ENCODE measurements around the gene ANKS6. TPM values are rescaled to one million over a fixed set of nuclear protein-coding genes. Genes with fewer than 3 reads are reported as not detected.

The ANKS6 gene
- total and polyA plus RNA-seq, 4 donors: 16.7 to 35.5 (median 25.0) TPM

- no peak for TF ChIP-seq CTCF (IDR thresholded peaks at IDR 0.05; ENCODE audit: control extremely low read depth, extremely low read depth)
Measured at GRCh38 chr9:98797491-98797890, 1.1 kb upstream of the ANKS6 start.

GRCh38 chr9:98795970-98796363 is 388 bp downstream of the ANKS6 start:
- H3K4me3 ChIP-seq: peak overlapping the region; percentile 74
- peak overlapping the region; percentile 64 to 68 for H3K27ac ChIP-seq (ENCODE audit: low read depth in 1 of 2, low read length in 1 of 2)
- TF ChIP-seq CTCF (IDR thresholded peaks at IDR 0.05; ENCODE audit: control extremely low read depth, extremely low read depth): no peak
- ATAC-seq (ENCODE audit: insufficient read depth, low FRiP score) (no peak), DNase-seq (peak in 2 of 3 donors; percentile 41 to 42)
- H3K4me1 ChIP-seq (ENCODE audit: control insufficient read depth in 5 of 5, insufficient read depth in 5 of 5, low read length in 5 of 5): peaks cover 0 to 21% (median 9%) of the 10 kb centered on the region in 5 donors
- H3K27me3 ChIP-seq (ENCODE audit: control insufficient read depth in 3 of 3, insufficient read depth in 3 of 3, low read length in 2 of 3): no peaks in the 10 kb centered on the region
- 0% methylated on average over 36 to 48 of the region's 48 CpGs for WGBS, 2 donors
- H3K9me3 ChIP-seq (ENCODE audit: control insufficient read depth in 4 of 4, insufficient read depth in 3 of 4, low read length in 3 of 4): peaks cover 0 to 1% (median 0%) of the 10 kb centered on the region in 4 donors
- H3K36me3 ChIP-seq (ENCODE audit: control insufficient read depth in 4 of 4, insufficient read depth in 4 of 4, low read length in 4 of 4): no peaks in the 10 kb centered on the region
- H3K9ac ChIP-seq (ENCODE audit: insufficient read depth in 1 of 2, low read length in 2 of 2): peak overlapping the region in 1 of 2 donors; percentile 71

More at GRCh38 chr9:98797491-98797890, 1.1 kb upstream of the ANKS6 start:
- Histone ChIP-seq H3K36me3 (ENCODE audit: control insufficient read depth in 4 of 4, insufficient read depth in 4 of 4, low read length in 4 of 4) (no peaks in the 10 kb centered on the region), H3K9ac (ENCODE audit: insufficient read depth in 1 of 2, low read length in 2 of 2) (no peak overlapping the region), H3K27me3 (ENCODE audit: control insufficient read depth in 3 of 3, insufficient read depth in 3 of 3, low read length in 2 of 3) (no peaks in the 10 kb centered on the region), H3K4me1 (ENCODE audit: control insufficient read depth in 5 of 5, insufficient read depth in 5 of 5, low read length in 5 of 5) (peaks cover 0 to 14% (median 7%) of the 10 kb centered on the region in 5 donors), H3K9me3 (ENCODE audit: control insufficient read depth in 4 of 4, insufficient read depth in 3 of 4, low read length in 3 of 4) (peaks cover 0 to 1% (median 0%) of the 10 kb centered on the region in 4 donors), H3K27ac (ENCODE audit: low read depth in 1 of 2, low read length in 1 of 2) (no peak overlapping the region), H3K4me3 (no peak overlapping the region)
- DNase-seq (no peak), ATAC-seq (ENCODE audit: insufficient read depth, low FRiP score) (no peak)
- 80 to 85% methylated on average over 4 of the region's 4 CpGs for WGBS, 2 donors

GRCh38 chr9:98795295-98795955 is 930 bp downstream of the ANKS6 start:
- no peaks in the 10 kb centered on the region for H3K27me3 ChIP-seq (ENCODE audit: control insufficient read depth in 3 of 3, insufficient read depth in 3 of 3, low read length in 2 of 3)
- no peak for DNase-seq
- peak overlapping the region; percentile 39 to 71 for H3K9ac ChIP-seq (ENCODE audit: insufficient read depth in 1 of 2, low read length in 2 of 2)
- H3K4me1 ChIP-seq (ENCODE audit: control insufficient read depth in 5 of 5, insufficient read depth in 5 of 5, low read length in 5 of 5): peaks cover 0 to 21% (median 11%) of the 10 kb centered on the region in 5 donors
- TF ChIP-seq CTCF (IDR thresholded peaks at IDR 0.05; ENCODE audit: control extremely low read depth, extremely low read depth): no peak
- whole genome bisulfite sequencing, 2 donors: 53 to 61% methylated on average over 12 of the region's 12 CpGs
- H3K36me3 ChIP-seq (ENCODE audit: control insufficient read depth in 4 of 4, insufficient read depth in 4 of 4, low read length in 4 of 4): no peaks in the 10 kb centered on the region
- H3K27ac ChIP-seq (ENCODE audit: low read depth in 1 of 2, low read length in 1 of 2): no peak overlapping the region
- ATAC-seq (ENCODE audit: insufficient read depth, low FRiP score): no peak
- no peak overlapping the region for H3K4me3 ChIP-seq
- peaks cover 0 to 1% (median 0%) of the 10 kb centered on the region in 4 donors for H3K9me3 ChIP-seq (ENCODE audit: control insufficient read depth in 4 of 4, insufficient read depth in 3 of 4, low read length in 3 of 4)

All from lung (tissue), 12 donors.